NCI-H2081 treated with DMSO at 0.1 percent for 48 hours (cell line): Measurements from ENCODE around the gene KDM6B.

Experiments used
- DNase-seq: peaks from one replicate; lab custom pipeline; 2025; lab: John Stamatoyannopoulos, UW

The KDM6B gene

DNA sequence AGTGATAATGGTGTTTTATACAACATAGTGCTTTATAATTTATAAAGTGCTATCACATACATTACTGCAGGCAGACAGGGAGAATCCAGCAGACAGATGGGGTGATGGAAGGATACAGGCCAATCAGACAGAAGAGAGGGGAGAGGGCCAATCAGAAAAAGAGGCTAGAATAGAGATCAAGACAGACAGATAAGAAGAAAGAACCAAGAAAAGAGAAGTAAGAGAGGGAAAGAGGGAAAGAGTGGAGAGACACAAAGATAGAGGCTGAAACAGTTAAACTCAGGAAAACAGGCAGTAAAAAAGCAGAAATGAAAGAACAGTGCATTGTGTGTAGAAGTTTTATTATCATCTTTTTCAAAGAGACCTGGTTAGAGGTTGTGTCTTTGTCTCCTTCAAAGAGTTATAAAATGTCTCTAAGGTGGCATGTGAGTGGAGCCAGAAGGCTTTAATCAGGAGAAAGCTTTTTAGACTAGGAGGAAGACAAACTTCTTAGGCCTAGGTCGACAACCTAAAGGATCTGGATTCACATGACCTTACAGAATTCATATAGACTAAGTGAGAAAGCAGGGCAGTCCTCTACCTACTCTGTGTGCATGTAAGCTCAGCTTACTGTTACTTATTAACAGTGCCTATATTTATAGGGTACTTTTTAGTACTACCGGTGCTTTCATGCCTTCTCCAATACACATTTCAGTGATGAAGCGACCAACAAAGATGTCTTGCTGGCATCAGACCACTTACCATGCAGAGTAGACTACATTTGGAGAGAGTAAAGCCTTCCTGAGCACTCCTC is 46.3 kb downstream of the KDM6B start:
- no peak for DNase-seq

- DNase-seq: peak; percentile 37
Measured at GRCh38 chr17:7881276-7882054, 47.4 kb downstream of the KDM6B start.

GRCh38 chr17:7882068-7882467 is 48.1 kb downstream of the KDM6B start:
- no peak for DNase-seq

DNA sequence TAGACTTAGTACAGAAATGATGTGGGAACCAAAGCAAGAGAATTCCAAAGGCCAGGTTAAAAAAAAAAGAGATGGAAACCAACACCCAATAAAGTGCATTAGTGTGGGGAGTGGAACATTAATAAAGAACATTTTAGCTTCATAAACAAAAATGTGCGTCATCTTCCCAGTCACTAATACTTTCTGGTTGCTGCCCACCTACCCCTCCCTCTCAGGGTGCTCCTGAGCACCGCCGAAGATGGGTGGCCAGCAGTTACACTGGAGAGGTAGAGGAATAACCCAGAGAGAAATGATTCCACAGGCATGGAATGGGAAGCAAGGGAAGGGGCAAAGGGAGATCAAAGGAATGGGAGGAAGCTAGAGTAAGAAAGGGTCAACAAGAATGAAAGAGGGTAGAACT is 48.6 kb downstream of the KDM6B start:
- no peak for DNase-seq
